Right lobe of liver (tissue), 4 donors: ENCODE results near the gene IPO8.

Source experiments
- CTCF ChIP-seq, 4 donors: fragments of 200-600 bp in 3 of 4; fragments of 450-650 bp in 1 of 4; IDR thresholded peaks; one replicate each; pipeline versions ENCODE4 v1.5.1 to v1.8.0; 2016 to 2022; ENCODE audit warnings: antibody characterized with exemption in 4 of 4, mild to moderate bottlenecking in 2 of 4
- POLR2A ChIP-seq: fragments of 450-650 bp; IDR thresholded peaks from one replicate; pipeline ENCODE4 v1.6.1; 2017; ENCODE audit warnings: antibody characterized with exemption, mild to moderate bottlenecking
- donor health status: DM: no; HTN: no; CAD: no.
- donor health status: DM: no; HTN: no; CAD: no.
- donor health status: DM: no; HTN: yes; CAD: no.

- no peak for TF ChIP-seq CTCF (IDR thresholded peaks at IDR 0.05)
- TF ChIP-seq POLR2A, result no peak
Measured at GRCh38 chr12:30679241-30679640, 16.4 kb downstream of the IPO8 start.
